ENCODE measurements around the gene VBP1. TPM values are rescaled to one million over a fixed set of nuclear protein-coding genes. Genes with fewer than 3 reads are reported as not detected.
"Not testable (repeated sequence)": the region's sequence is repeated elsewhere in the genome, so short reads cannot be mapped to it uniquely, and the experiment has no call there.

The VBP1 gene
- total RNA-seq, 1 experiment from 2014 or later: 214 TPM

- peak; percentile 54 for DNase-seq (ENCODE audit: low read depth)
Measured at GRCh38 chrX:155263854-155264628, 47.8 kb downstream of the VBP1 start, which contains the start of gene RAB39B. Gene RAB39B, minus strand, starts transcription at chrX:155264491. Its CDS starts 203 bp downstream, at chrX:155264288.

- DNase-seq (ENCODE audit: low read depth): no peak
Measured at GRCh38 chrX:155266439-155266838, 50.2 kb downstream of the VBP1 start.

GRCh38 chrX:155267995-155268394 is 51.7 kb downstream of the VBP1 start:
- not testable (repeated sequence) for DNase-seq (ENCODE audit: low read depth)

- DNase-seq (ENCODE audit: low read depth): no peak
Measured at GRCh38 chrX:155270969-155271368, 54.7 kb downstream of the VBP1 start.

- no peak for DNase-seq (ENCODE audit: low read depth)
Measured at GRCh38 chrX:155279873-155280272, 63.6 kb downstream of the VBP1 start.

Other genes starting within 250 kb of the VBP1 start
- 5.3 and 9.3 TPM in 2 replicates for gene F8, start 193.7 kb upstream of the VBP1 start, total RNA-seq (2014; rRNA removed; shearing (Covaris generic))
- 88.9 and 139 TPM in 2 replicates for gene FUNDC2, start 189.6 kb upstream of the VBP1 start, total RNA-seq (2014; rRNA removed; shearing (Covaris generic))
- gene CMC4, start 145.3 kb upstream of the VBP1 start, total RNA-seq (2014; rRNA removed; shearing (Covaris generic)): 46.7 and 57.6 TPM in 2 replicates
- gene MTCP1, start 145.3 kb upstream of the VBP1 start, total RNA-seq (2014; rRNA removed; shearing (Covaris generic)): 3.8 and 11.6 TPM in 2 replicates
- gene BRCC3, start 145.0 kb upstream of the VBP1 start, total RNA-seq (2014; rRNA removed; shearing (Covaris generic)): 14.5 and 26.9 TPM in 2 replicates
- 0.17 TPM in 1 of 2 replicates, not detected in the other for gene RAB39B, start 48.0 kb downstream of the VBP1 start, total RNA-seq (2014; rRNA removed; shearing (Covaris generic))
- 1.3 and 1.5 TPM in 2 replicates for gene CLIC2, start 118.2 kb downstream of the VBP1 start, total RNA-seq (2014; rRNA removed; shearing (Covaris generic))
- not detected in 2 replicates for gene F8A2, start 165.6 kb downstream of the VBP1 start, total RNA-seq (2014; rRNA removed; shearing (Covaris generic))
- gene F8A3, start 242.2 kb downstream of the VBP1 start, total RNA-seq (2014; rRNA removed; shearing (Covaris generic)): 6.4 and 21.0 TPM in 2 replicates